ENCODE data around the gene PDCD5.

PDCD5 gene

GRCh38 chr19:32631381-32631780, 50.4 kb downstream of the PDCD5 start:
- H3K27ac ChIP-seq (ENCODE audit: low read depth, low read length, severe bottlenecking): no peak overlapping the region
- H3K4me3 ChIP-seq (ENCODE audit: extremely low read depth, insufficient read depth, low read length, poor library complexity, severe bottlenecking): no peak overlapping the region
- 90 to 93% methylated on average over 10 to 15 of the region's 15 CpGs for WGBS, 2 experiments (ENCODE audit: insufficient coverage in 2 of 2)
- H3K4me1 ChIP-seq (ENCODE audit: control insufficient read depth, insufficient read depth, low read length, poor library complexity, severe bottlenecking): no peaks in the 10 kb centered on the region
- H3K36me3 ChIP-seq (ENCODE audit: control insufficient read depth, insufficient read depth, low read length): peaks cover 50% of the 10 kb centered on the region
- H3K9me3 ChIP-seq (ENCODE audit: control insufficient read depth, low read length): no peaks in the 10 kb centered on the region

Measured in mesodermal cell (in vitro differentiated cells).